CD4-positive, alpha-beta T cell treated with Interleukin-4 for 1 hour (primary cell): Measurements from ENCODE around the gene ZNF784.

ENCODE experiments used
- DNase-seq, 2 donors: peaks; one replicate each; pipeline ENCODE4 v3.0.0-alpha.2; 2020 to 2022

Gene ZNF784

DNA sequence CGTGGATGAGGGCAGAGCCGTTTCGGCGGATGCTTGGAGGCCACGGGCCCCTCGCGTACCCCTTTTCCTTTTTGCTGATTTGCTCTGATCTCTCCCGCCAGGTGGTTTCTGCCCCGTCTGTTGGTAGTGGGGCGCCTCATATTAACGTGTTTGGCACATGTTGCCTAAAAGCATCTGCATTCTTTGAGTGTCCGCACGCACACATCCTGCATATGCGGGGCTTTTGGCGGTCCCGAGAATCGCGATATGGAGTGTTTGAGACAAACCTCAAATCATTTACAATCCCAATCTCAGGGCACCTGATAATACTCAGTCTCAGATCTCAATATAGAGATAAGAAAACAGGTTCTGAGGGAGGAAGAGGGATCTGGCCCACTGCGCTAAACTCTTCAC lies 31.3 kb upstream of the ZNF784 start:
- no peak for DNase-seq

DNA sequence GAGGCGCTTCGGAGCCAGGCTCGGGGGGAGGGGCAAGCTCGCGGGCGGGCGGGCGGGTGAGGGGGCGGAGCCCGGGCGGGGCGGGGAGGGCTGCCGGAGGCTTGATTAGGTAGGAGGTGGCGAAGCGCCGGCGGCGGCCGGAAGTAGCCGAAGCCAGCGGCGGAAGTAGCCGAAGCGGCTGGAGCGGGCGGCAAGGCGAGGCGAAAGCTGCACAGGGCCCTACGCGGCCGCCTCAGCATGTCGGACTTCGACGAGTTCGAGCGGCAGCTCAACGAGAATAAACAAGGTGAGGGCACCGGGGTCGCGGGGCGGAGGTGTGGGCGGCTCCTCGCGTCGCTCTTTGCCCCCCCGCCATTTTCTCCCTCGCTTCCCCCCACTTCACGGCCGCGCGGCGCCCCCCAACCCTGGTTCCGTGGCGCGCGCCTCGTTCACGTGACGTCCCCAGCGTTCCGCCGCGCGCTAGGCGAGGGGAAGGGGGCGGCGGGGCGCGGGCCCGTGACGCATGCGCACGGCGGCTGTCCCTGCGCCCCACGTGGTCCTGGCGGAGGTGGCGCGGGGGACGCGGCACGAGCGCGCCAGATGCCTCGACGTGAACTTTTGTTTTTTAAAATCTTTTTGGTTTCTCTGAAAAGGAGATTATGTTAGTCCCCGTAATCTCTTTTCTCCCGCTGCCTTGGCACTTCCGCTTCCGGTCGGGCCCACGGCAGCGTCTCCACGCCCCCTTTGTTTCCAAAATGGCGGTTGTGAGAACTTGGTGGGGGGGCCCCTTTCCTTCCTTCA lies 30.7 kb upstream of the ZNF784 start, which contains the start of gene U2AF2:
U2AF2 (plus strand) TSS at position 168 of the 780 bp plus-strand sequence; CDS start at position 238, 70 bp downstream.
- DNase-seq: peak; percentile 96 to 97

DNA sequence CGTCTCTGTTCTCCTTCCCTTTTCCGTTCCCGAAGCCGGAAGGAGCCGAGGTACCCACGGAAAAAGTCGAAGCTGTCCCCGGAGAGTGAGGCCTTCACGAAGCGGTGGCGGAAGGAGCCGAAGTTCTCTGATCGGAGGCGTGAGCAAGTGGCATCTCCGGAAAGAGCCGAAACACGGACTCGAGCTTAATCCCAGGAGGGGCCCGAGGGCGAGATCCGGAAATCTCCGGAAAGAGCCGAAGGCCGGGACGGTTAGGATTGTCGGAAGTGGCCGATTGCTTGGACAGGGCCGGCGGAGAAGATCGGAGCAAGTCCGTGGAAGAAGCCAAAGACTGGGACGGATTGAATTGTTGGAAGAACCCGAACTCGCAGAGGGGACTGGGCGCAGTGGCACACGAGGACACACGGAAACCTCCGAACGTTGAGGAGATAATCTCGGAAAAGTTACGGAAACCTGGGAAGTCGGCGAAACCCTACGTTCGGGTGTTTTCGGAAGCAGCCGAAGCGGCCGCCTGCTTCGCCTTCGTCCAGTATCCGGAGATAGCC lies 30.0 kb upstream of the ZNF784 start:
- peak; percentile 100 for DNase-seq

DNA sequence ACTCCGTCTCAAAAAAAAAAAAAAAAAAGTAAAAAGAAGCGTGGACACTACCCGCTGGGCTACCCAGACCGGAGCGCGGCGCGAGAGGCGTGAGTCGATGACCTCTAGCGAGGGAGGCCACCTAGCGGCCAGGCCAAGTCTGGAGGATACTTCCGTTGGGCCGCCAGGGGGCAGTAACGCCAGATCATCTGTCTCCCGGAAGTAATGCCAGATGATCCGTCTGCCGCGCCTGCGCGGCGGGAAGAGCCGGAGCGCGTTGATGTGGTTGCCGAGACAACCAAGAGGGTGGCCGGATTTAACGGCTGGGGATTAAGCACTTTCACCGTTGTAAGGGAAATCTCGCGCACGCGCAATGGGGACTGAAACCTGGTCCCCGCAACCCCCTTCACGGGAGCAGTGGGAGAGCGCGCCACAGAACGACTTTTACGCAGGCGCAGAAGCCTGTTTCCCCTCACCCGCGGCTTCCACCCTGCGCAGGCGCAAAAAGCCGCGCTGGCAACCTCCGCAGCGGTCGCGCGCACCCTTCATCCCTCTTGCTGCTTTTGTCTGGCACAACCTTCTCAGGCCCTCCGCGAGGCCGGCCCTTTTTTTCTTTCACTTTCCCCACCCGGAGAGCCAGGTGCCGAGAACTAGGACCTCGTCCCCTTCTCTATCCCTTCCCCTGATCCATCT lies 29.4 kb upstream of the ZNF784 start:
- DNase-seq: peak; percentile 99 to 100

DNA sequence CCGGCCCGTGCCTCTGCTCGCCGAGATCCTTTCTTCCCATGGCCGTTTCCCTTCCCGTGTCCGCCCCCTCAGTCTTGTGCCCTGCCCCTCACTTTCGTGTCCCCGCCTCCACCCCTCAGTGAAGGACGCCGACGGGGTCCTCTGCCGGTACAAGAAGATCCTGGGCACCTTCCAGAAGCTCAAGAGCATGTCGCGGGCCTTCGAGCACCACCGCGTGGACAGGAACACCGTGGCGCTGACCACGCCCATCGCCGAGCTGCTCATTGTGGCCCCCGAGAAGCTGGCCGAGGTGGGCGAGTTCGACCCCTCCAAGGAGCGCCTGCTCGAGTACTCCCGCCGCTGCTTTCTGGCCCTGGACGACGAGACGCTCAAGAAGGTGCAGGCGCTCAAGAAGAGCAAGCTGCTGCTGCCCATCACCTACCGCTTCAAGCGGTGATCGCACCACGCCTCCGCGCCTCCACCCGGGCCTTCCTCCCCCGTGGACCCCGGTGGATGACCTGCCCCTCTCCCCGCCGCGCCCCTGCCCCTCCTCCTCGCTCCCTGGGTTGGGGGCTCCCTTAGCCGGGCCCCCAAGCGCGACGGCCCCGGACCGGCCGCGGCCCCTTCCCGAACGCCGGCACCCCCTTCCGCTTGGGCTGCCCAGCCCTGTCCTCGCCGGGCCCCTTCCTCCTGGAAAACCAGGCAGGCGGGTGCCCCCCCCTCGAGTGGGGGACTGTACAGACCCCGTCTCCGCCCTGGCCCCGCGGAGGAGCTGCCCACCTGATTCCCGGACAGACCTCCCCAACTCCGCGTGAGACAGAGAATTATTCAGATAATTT lies 28.2 kb upstream of the ZNF784 start:
- no peak for DNase-seq

DNA sequence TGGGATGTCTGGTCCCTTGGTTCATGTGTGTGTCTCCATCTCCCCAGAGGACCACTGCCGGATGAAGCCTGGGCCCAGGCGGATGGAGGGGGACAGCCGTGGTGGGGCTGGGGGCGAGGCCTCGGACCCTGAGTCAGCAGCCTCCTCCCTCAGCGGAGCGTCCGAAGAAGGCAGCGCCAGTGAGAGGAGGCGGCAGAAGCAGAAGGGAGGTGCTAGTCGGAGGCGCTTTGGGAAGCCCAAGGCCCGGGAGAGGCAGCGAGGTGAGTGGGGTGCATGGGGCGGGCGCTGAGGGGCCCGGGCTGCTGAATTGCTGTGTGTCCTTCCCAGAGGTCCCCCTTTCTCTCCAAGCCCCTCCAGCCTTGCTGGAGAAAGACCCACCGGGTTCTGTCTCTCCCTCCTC lies 26.9 kb upstream of the ZNF784 start:
- DNase-seq: no peak

DNA sequence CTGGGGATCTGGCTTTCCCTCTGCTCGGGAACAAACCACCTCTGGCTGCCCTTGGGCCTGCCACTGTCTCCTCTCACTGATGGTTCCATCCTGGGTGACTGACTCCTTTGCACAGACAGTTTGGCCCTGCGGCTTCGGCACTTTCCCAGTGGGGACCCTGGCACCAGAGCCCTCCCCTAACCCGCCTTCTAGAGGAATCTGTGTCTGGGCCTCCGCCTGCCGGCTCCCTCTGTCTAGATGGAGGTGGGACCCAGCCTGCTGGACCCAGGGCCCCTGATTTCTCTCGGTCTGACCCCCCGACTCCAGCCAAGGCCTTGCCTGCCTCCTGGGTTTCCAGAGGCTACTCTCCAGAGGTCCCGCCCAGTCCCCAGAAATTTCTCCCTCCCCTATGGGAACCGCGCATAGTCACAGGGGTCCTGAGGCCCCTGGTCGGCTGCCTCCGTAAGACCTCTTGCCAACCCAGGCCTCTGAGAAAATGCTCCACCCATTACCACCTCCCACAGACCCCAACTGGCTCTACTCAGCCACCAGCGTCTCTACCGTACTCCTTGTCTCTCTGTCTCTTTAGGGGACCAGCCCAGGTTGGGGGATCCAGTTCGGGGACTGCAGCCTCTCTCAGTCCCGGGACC lies 26.4 kb upstream of the ZNF784 start:
- DNase-seq: no peak

DNA sequence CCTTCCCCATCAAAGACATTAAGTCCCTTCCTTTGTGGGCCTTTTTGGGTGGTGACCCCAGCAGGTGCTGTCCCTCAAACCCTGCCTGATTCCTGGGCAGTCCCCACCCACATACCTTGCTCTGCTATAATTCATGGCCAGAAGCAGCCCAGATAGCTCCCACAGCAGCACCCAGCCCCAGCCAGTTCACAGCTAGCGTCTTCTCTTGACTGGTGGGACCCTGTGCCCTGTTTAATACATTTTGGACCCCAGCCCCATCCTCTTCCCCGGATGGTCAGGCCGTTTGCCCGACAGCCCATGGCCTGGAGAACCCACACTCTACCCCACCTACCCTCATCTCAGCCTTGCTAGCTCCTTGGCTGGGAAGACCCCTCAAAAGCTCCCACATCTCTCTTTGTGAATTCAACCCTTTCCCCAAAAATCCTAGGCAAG lies 25.8 kb upstream of the ZNF784 start:
- no peak for DNase-seq

DNA sequence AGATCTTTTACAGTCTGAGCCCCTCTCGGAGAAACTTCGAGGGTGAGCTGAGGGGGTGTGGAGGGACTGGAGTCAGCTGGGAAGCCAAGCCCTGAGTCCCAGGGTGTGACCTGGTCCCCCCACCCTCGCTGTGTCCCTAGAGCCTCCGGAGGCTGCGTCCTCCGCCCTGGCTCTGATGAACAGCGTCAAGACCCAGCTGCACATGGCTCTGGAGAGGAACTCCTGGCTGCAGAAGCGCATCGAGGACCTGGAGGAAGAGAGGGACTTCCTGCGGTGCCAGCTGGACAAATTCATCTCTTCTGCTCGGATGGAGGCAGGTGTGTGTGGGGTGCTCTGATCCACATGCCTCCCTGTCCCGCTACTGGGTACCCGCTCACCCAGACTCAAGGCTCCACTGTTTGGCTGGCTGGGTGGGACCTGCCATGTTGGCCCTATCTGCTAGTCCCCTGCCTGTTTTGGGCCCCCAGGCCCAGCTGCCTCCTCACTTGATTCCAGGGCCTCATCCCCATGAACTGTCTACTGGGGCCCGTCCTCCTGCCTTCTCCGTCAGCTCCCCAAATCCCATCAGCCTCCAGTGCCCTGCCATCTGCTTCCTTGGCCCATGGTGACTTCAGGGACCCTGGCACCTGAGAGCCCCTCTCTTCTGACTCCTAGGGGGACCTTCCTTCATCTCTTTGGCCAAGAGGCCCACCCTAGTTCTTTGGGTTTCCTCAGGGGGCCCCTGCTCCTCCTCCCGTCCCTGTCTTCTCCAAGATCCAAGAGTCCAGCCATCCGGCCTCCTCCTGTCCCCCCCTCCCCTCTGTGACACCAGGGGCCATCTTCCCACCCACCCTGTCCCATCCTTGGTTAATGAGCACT lies 25.1 kb upstream of the ZNF784 start:
- no peak for DNase-seq

DNA sequence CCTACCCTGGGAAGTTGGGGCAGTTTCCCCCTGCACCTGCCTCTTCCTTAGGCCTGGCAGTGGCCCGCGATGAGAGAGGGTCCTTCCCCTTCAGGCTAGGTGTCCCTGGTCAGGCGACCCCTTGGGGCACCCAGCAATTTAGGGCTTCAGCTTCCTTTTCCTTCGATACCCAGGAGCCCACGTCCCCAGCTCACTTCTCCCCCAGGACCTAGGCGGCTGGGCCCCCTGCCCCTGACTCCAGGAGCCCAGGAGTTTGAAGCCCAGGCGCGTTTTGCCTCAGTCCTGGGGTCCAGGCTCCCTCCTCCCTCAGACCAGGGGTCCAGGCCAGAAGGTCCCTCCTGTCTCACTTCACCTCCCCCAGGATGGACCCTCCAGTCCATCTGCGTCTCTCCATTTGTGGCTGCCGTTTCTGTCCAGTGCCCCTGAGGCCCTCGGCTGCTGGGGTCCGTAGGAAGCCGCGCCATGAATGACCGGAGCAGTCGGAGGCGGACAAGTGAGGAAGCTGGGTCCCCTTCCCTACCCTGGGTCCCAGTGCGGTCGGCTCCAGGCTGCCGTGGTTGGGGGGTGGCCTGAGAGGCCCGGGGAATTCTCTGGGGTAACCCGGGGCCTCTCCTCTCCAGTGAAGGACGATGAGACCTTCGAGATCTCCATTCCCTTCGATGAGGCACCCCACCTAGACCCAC lies 24.4 kb upstream of the ZNF784 start:
- DNase-seq: no peak

DNA sequence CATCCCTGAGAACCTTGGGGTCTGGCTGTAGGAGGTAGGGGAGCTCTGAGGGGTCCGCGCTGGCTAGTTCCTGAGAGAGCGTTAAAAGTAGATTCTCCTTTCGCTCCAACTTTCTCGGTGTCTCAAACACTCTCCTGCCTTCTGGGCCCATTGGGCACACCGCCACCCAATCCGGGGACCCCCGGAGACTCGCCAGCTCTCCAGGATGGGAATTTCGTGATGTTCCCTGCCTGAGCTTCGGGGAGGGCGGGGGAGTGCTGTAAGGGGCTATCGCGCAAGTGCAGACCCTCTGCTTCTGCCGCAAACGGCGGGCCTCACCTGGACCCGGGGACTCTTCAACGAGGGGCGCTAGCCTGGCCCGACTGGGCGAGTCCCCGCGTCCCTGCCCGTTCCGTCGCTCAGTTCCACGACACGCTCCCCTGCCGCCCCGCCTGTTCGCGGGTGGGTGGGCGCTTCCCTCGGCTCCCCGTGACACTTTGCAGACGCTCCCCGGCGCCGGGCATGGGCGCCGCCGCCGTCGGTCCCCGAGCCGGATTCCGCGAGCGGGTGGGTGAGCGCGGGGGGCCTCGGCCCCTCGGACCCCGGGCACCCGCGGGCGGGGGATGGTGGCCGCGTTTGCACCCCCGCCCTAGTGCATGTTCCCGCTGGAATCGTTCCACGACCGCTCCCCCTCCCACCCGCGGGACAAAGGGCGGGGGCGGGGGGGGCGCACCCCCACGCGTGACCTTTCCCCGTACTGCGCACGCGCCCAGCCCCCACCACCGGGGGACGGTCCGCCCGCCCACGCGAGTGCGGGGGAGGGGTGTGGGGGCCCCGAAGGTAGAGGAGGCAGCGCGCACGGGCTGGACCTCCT lies 23.6 kb upstream of the ZNF784 start, which contains the start of gene CCDC106:
CCDC106 (plus strand) TSS at position 481 of the 853 bp plus-strand sequence. CDS start 835 bp downstream, outside the sequence.
- peak; percentile 37 to 49 for DNase-seq

DNA sequence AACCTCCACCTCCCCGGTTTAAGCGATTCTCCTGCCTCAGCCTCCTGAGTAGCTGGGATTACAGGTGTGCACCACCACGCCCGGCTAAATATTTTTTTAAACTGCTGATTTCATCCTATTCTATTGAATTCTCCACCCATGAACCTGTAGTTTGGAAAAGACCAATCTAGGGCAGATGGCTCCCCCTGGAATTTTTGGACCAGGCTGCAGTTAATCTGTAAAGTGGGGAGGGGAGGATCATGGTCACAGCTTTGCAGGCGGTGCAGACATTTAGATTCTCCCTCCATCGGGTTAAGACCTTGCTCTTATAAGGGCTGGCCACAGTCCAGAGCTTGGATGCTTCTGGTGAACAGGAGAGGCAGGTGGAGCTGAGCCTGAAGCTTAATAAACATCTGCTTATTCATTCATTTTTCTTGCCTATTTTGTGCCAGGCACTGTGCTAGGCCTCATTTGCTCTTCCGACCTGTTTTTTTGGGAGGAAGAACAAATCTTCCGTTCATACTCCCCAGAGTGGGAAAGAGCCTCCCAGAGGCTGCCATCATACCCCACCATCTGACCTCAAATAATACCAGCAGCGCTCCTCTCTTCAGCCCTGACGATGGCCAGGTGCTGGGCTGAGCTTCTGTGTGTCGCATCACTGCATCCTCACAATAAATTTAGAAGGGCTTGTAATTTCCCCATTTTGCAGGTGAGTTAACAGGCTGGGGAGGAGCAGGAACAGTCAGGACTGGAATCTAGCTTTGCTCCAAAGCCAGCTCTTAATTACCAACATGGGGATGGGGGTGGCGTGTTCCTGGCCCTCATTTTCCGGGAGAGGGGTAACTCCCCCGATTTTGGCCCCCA lies 22.7 kb upstream of the ZNF784 start:
- peak in 1 of 2 donors; percentile 29 for DNase-seq

DNA sequence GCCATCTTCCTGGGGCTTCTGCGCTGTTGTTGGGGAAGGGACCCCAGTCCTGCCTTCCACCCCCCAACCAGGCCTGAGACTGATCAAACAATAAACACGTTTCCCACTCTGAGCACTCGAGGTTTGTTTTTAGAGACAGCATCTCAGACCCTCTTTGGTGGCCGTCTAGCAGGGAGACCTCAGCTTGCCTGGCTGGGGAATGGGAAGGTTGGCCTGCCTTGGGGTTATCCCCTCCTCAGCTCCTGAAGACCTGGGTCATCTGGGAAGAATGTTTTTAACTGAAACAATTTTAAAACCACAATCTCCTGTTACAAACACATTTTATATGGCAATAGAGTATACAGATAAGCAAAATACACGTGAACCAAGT lies 21.1 kb upstream of the ZNF784 start:
- no peak for DNase-seq

DNA sequence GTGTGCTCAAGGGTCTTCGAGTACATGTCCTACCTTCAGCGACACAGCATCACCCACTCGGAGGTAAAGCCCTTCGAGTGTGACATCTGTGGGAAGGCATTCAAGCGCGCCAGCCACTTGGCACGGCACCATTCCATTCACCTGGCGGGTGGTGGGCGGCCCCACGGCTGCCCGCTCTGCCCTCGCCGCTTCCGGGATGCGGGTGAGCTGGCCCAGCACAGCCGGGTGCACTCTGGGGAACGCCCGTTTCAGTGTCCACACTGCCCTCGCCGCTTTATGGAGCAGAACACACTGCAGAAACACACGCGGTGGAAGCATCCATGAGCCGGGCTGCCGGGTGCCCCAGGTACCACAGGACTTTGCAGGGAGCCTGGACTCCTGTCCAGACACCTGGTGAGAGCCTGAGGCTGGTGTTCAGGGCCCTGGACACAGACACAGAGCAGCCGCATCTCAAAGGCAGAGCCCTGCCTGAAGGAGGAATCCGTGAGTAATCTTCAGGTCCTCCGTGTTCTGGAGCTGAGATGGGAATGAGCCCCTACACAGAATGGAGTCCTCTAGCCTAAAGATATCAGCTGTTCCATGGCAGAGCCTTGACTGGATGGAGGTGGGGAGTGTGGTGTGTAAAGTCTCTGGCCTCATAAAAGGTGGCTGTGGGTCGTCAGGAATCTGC lies 20.6 kb upstream of the ZNF784 start:
- no peak for DNase-seq

DNA sequence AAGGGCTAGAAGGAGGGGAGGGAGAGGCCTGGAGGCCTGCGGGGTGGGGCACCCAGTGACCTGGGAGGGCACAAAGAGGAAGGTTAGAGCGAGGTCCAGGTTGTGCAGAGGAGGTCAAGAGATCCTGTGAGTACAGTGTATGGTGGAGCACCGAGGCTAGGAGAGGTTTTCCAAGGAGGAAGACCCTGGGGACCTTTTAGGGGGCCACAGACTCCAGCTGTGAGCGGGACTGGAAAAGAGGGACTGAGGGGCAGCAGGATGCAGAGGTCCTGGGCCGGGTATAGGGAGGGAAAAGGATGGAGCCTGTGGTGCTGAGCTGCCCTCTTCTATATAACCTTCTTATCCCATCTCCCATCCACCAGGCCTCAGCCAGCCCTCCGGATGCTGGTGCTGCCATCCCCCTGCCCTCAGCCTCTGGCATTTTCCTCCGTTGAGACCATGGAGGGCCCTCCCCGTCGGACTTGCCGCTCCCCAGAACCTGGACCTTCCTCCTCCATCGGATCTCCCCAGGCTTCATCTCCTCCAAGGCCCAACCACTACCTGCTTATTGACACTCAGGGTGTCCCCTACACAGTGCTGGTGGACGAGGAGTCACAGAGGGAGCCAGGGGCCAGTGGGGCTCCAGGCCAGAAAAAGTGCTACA lies 19.9 kb upstream of the ZNF784 start:
- DNase-seq: no peak

DNA sequence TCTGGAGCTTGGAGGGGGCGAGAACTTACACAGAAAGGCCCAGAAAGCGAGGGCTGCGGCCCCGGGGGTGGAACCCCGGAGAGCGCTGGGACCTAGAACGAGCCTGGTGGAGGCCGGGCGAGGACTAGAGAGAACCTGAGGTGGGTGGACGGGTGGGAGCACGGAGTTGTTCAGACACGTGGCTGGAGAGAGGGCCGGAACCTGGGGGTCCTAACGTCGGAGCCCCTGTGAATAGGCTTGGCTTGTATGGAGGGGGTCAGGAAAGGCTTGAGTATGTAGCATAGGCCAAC lies 19.5 kb upstream of the ZNF784 start:
- no peak for DNase-seq

DNA sequence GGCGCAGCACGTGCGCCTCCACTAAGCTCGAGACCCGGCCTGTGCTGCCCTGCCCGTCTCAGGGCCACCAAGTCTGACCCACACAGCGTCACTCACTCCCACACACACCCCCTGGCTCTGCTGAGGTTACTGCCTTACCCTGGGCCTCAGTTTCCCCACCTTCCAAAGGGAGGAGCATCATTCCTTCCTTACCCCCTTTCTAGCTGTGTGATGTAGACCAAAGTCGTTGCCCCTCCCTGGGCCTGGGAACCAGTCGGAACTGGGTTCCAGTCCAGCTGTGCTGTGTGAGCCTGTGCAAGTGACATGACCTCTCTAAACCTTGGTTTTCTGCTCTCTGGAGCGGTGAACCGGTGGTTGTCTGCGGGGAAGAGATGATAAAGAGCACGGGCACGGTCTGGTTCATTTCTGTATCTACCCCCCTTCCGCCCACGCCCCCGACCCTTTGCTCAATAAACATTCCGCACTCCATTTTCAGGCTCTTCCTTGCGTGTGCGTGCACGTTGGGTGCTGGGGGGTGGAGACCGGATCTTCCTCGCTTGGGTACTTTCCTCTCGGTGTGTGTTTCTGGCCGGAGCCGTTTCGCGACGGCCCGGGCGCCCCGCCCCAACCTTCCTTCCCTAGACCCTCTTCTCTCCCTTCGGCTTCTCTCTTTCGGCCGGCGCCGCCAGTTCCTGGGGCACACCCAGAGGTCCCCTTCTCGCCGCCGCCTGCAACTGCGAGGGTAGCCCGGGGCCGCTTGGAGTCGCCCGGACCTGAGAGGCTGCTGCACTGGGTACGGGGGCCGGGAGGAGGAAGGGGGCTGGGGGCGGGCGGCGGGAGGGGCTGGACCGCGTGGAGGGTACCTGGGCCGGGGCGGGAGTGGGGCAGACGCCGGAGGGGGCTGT lies 18.9 kb upstream of the ZNF784 start, which contains the start of gene ZNF581:
ZNF581 (plus strand) TSS at position 647 of the 884 bp plus-strand sequence. CDS start 923 bp downstream, outside the sequence.
- peak; percentile 77 to 83 for DNase-seq
